Measurements from ENCODE around the gene PRICKLE1.

PRICKLE1 gene

DNA sequence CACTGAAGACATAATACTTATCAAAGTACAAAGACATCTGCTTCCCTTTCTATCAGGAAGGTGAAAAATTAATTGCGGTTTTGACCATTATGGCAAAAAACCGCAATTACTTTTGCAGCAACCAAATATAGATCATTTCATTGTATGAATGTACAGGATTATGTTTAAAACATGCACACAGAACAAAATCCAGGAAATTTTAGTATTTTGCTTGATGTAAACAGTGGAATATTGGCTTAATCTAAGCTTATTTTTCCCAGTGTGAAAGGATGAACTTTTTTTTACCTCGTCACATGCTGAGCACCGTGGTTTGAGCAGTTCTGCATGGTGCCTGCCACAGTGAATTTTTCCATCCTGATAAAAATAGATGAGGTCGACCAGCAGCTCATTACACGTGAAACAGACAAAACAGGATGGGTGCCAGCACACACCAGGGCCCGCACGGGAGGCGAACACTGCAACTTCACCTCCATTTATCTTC is 121.2 kb downstream of the PRICKLE1 start:
- FAIRE-seq (no peak), DNase-seq (ENCODE audit: insufficient read length, low spot score) (no peak)
- TF ChIP-seq, protein P1, sequence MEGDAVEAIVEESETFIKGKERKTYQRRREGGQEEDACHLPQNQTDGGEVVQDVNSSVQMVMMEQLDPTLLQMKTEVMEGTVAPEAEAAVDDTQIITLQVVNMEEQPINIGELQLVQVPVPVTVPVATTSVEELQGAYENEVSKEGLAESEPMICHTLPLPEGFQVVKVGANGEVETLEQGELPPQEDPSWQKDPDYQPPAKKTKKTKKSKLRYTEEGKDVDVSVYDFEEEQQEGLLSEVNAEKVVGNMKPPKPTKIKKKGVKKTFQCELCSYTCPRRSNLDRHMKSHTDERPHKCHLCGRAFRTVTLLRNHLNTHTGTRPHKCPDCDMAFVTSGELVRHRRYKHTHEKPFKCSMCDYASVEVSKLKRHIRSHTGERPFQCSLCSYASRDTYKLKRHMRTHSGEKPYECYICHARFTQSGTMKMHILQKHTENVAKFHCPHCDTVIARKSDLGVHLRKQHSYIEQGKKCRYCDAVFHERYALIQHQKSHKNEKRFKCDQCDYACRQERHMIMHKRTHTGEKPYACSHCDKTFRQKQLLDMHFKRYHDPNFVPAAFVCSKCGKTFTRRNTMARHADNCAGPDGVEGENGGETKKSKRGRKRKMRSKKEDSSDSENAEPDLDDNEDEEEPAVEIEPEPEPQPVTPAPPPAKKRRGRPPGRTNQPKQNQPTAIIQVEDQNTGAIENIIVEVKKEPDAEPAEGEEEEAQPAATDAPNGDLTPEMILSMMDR (IDR thresholded peaks at IDR 0.05; ENCODE audit: insufficient read depth, missing control alignments): no peak

DNA sequence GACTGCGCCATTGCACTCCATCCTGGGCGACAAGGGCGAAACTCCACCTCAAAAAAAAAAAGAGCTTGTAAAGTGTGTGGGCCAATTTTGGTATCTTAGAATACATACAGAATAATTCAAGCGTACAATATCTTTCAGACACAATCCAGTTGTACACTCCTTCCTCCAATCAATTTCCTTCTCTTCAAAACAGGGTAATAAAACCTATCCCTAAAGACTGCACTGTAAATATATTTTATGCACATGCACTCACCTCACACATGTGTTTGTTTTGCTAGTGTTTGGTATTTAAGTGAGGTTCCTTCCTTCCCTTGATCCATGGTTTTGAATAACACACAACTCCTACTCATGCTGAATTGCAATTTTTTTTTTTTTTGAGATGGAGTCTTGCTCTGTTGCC is 125.9 kb downstream of the PRICKLE1 start:
- FAIRE-seq (no peak), DNase-seq (ENCODE audit: insufficient read length, low spot score) (no peak)
- TF ChIP-seq, protein P1 (IDR thresholded peaks at IDR 0.05; ENCODE audit: insufficient read depth, missing control alignments): no peak

DNA sequence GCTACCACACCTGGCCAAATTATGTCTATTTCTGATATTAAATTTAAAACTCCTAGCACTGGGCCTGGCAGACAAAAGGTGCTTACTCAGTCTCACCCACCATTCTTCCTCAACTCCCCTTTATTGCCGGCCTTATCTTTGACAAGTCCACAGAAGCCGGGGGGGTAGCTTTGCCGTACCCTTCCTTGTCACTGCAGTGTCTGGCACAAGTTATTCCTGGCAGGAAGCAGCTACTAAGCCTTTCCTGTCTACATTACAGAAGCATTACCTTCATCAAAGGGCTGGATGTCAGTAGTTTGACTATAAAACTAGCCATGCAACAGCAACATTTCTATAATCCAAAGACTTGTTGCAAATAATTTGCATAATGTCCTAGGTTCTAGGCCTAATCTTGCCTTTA is 127.1 kb downstream of the PRICKLE1 start:
- TF ChIP-seq, protein P1 (IDR thresholded peaks at IDR 0.05; ENCODE audit: insufficient read depth, missing control alignments): no peak
- FAIRE-seq (no peak), DNase-seq (ENCODE audit: insufficient read length, low spot score) (no peak)

DNA sequence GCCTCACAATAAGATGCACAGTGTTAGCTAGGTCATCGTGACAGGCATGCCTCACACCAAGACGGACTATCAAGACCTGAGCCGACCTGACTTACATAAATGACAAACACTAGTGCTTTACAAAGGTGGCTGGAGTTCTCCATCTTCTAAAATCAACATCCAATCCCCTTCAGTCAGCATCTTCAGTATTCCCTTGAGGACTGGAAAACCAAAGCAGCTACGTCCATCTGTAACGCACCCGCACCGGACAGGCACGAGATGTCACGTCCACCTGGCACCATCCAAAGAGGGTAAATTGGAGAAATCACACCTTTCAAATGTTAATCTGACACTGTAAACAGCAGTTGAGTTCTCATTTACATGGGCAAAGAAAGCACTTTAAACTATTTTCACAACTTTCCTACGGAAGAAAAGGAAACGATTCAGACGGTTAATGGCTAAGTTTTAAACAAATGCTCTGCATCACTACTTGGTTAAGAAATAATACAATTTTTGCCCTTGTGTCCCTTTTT is 130.2 kb downstream of the PRICKLE1 start:
- no peak for DNase-seq (ENCODE audit: insufficient read length, low spot score)
- TF ChIP-seq, protein P1 (IDR thresholded peaks at IDR 0.05; ENCODE audit: insufficient read depth, missing control alignments): no peak
- FAIRE-seq: no peak

DNA sequence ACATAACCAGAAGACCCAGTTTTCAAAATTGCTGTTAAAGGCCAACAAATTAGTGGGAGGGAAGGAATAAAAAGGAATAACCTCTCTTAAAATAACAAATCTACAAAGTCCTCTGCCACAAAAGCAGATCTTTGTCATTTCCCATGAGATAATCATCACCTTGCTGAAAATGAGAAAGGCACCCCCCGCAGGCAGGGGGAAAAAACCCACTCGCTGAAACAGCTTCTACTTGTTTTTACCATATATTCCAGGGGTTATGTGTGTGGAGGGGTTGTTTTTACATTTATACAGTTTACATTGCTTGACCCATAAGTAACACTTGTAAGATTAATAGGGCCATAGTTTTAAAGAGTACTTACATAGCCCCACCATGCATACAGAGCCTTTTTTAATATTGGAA is 131.0 kb downstream of the PRICKLE1 start:
- DNase-seq (ENCODE audit: insufficient read length, low spot score) (no peak), FAIRE-seq (no peak)
- TF ChIP-seq, protein P1 (IDR thresholded peaks at IDR 0.05; ENCODE audit: insufficient read depth, missing control alignments): no peak

DNA sequence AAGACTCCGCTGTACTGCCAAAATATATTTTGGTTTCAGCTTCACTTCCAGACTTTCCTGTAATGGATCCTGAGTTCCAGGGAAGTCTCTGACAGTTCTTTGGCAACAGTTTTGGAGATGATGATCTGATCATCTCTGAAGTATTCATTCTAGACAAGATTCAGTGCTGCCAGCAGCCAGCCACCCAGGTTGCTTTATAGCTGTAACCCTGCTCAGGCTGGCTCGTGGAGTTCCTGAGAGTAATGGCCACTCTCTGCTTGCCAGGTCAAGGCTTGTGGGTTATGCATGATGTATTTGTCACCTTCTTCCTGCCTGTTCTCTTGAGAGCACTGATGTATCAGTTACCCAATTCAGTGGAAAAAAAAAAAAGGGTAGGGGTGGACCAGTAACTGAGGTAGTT is 139.3 kb downstream of the PRICKLE1 start:
- FAIRE-seq (no peak), DNase-seq (ENCODE audit: insufficient read length, low spot score) (no peak)
- TF ChIP-seq, protein P1 (IDR thresholded peaks at IDR 0.05; ENCODE audit: insufficient read depth, missing control alignments): no peak

DNA sequence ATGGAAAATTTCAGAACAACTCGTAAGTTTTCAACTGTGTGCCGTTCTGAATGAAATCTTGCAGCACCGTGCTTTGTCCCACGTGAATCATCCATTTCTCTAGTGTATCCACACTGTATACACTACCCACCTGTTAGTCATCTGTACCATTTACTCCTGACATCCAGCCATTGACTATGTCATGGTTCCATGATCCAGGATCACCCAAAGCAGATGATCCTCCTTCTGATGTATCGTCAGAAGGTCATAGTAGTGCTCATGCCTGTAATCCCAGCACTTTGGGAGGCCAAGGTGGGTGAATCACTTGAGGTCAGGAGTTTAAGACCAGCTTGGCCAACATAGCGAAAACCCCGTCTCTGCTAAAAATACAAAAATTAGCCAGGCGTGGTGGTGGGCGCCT is 140.7 kb downstream of the PRICKLE1 start:
- FAIRE-seq: no peak
- TF ChIP-seq, protein P1 (IDR thresholded peaks at IDR 0.05; ENCODE audit: insufficient read depth, missing control alignments): no peak
- DNase-seq (ENCODE audit: insufficient read length, low spot score): no peak

Data from D721Med (cell line).